ENCODE data around the gene GXYLT1.

The GXYLT1 gene

GRCh38 chr12:42135259-42135814 lies 9.3 kb downstream of the GXYLT1 start:
- TF ChIP-seq CTCF (IDR thresholded peaks at IDR 0.05; ENCODE audit: insufficient read depth, low read depth, low read length, missing control alignments): no peak
- no peak overlapping the region for H3K4me3 ChIP-seq (ENCODE audit: low read length)
- DNase-seq (ENCODE audit: low read depth): peak; percentile 81

GRCh38 chr12:42130672-42131402 lies 13.8 kb downstream of the GXYLT1 start:
- peak; percentile 73 for DNase-seq (ENCODE audit: low read depth)
- TF ChIP-seq CTCF (IDR thresholded peaks at IDR 0.05; ENCODE audit: insufficient read depth, low read depth, low read length, missing control alignments): no peak
- peak overlapping the region; percentile 28 for H3K4me3 ChIP-seq (ENCODE audit: low read length)

- no peak overlapping the region for H3K4me3 ChIP-seq (ENCODE audit: low read length)
- TF ChIP-seq CTCF (IDR thresholded peaks at IDR 0.05; ENCODE audit: insufficient read depth, low read depth, low read length, missing control alignments): peak; percentile 86
- peak; percentile 82 for DNase-seq (ENCODE audit: low read depth)
Measured at GRCh38 chr12:42129595-42130204, 15.0 kb downstream of the GXYLT1 start.

GRCh38 chr12:42128888-42129287 lies 15.8 kb downstream of the GXYLT1 start:
- no peak for TF ChIP-seq CTCF (IDR thresholded peaks at IDR 0.05; ENCODE audit: insufficient read depth, low read depth, low read length, missing control alignments)
- DNase-seq (ENCODE audit: low read depth): no peak
- H3K4me3 ChIP-seq (ENCODE audit: low read length): no peak overlapping the region

- DNase-seq (ENCODE audit: low read depth): peak; percentile 58
- no peak for TF ChIP-seq CTCF (IDR thresholded peaks at IDR 0.05; ENCODE audit: insufficient read depth, low read depth, low read length, missing control alignments)
- no peak overlapping the region for H3K4me3 ChIP-seq (ENCODE audit: low read length)
Measured at GRCh38 chr12:42128327-42128726, 16.3 kb downstream of the GXYLT1 start.

- DNase-seq (ENCODE audit: low read depth): no peak
- H3K4me3 ChIP-seq (ENCODE audit: low read length): no peak overlapping the region
- TF ChIP-seq CTCF (IDR thresholded peaks at IDR 0.05; ENCODE audit: insufficient read depth, low read depth, low read length, missing control alignments): no peak
Measured at GRCh38 chr12:42126963-42127362, 17.7 kb downstream of the GXYLT1 start.

Data from epithelial cell of esophagus (primary cell).